ENCODE measurements around the gene ACVR1C.

ACVR1C gene

GRCh38 chr2:157628477-157629415 is at the start of gene ACVR1C:
ACVR1C (minus strand) TSS chr2:157628864; CDS start chr2:157628644, 220 bp downstream.
- DNase-seq: peak; percentile 12 to 56

GRCh38 chr2:157677941-157678340 is 49.3 kb upstream of the ACVR1C start:
- DNase-seq: no peak

- no peak for DNase-seq
These were observed 43.5 kb upstream of the ACVR1C start for GRCh38 chr2:157672129-157672528.

GRCh38 chr2:157662401-157662800 is 33.7 kb upstream of the ACVR1C start:
- no peak for DNase-seq

- DNase-seq: no peak
These were observed 33.1 kb upstream of the ACVR1C start for GRCh38 chr2:157661776-157662175.

- no peak for DNase-seq
These were observed 29.2 kb upstream of the ACVR1C start for GRCh38 chr2:157657858-157658257.

GRCh38 chr2:157657101-157657500 is 28.4 kb upstream of the ACVR1C start:
- DNase-seq: no peak

- no peak for DNase-seq
These were observed 16.1 kb upstream of the ACVR1C start for GRCh38 chr2:157644776-157645175.

- DNase-seq: no peak
These were observed 3.2 kb upstream of the ACVR1C start for GRCh38 chr2:157631861-157632260.

- DNase-seq: no peak
These were observed 829 bp downstream of the ACVR1C start for GRCh38 chr2:157627594-157628476.

- peak in 1 of 2 donors; percentile 30 for DNase-seq
These were observed 3.4 kb downstream of the ACVR1C start for GRCh38 chr2:157625296-157625695.

GRCh38 chr2:157620956-157621355 is 7.7 kb downstream of the ACVR1C start:
- no peak for DNase-seq

- no peak for DNase-seq
These were observed 16.9 kb downstream of the ACVR1C start for GRCh38 chr2:157611726-157612125.

GRCh38 chr2:157611110-157611509 is 17.6 kb downstream of the ACVR1C start:
- no peak for DNase-seq

GRCh38 chr2:157606534-157606933 is 22.1 kb downstream of the ACVR1C start:
- DNase-seq: no peak

- no peak for DNase-seq
These were observed 25.5 kb downstream of the ACVR1C start for GRCh38 chr2:157603198-157603597.

GRCh38 chr2:157601807-157602206 is 26.9 kb downstream of the ACVR1C start:
- no peak for DNase-seq

GRCh38 chr2:157596992-157597681 is 31.5 kb downstream of the ACVR1C start:
- DNase-seq: peak in 1 of 2 donors; percentile 10

GRCh38 chr2:157593411-157593810 is 35.3 kb downstream of the ACVR1C start:
- no peak for DNase-seq

- DNase-seq: no peak
These were observed 35.7 kb downstream of the ACVR1C start for GRCh38 chr2:157592948-157593347.

GRCh38 chr2:157592374-157592773 is 36.3 kb downstream of the ACVR1C start:
- DNase-seq: no peak

- DNase-seq: no peak
These were observed 41.1 kb downstream of the ACVR1C start for GRCh38 chr2:157587576-157587975.

- DNase-seq: no peak
These were observed 54.5 kb downstream of the ACVR1C start for GRCh38 chr2:157574165-157574564.

Data from bone marrow (tissue), 2 donors.